Lower leg skin (tissue), 4 donors: ENCODE measurements around the gene STT3A. TPM values are rescaled to one million over a fixed set of nuclear protein-coding genes. Genes with fewer than 3 reads are reported as not detected.
A peak's percentile ranks its signal among the peaks of the same experiment; 100 is the strongest.

ENCODE experiments used
- DNase-seq, 2 donors: peaks; one replicate each; pipeline ENCODE4 v3.0.0-alpha.2; 2019; ENCODE audit warnings: low spot score in 2 of 2
- H3K4me3 ChIP-seq: fragments of 200-600 bp; sonication (generic); 2 replicates; pipeline ENCODE4 v1.5.1; 2017; ENCODE audit warnings: mild to moderate bottlenecking, low read depth; ENCODE audit not compliant: poor library complexity, severe bottlenecking
- CTCF ChIP-seq, 3 donors: fragments of 450-650 bp; IDR thresholded peaks; one replicate each; pipeline ENCODE4 v1.5.1; 2016; ENCODE audit warnings: antibody characterized with exemption in 3 of 3, mild to moderate bottlenecking in 3 of 3, moderate library complexity in 2 of 3
- POLR2A ChIP-seq, 2 donors: fragments of 450-650 bp; IDR thresholded peaks; one replicate each; pipeline ENCODE4 v1.6.1; 2016 to 2017; ENCODE audit warnings: antibody characterized with exemption in 2 of 2, mild to moderate bottlenecking in 1 of 2, moderate library complexity in 1 of 2
- WGBS, 2 donors: methylation state at CpG; one replicate each; pipeline ENCODE4 v1.1.5; 2018; 5-methylcytosine and 5-hydroxymethylcytosine counted together
- intact Hi-C: fragments of 100-400 bp; cut with DNase I; formaldehyde crosslinking; loops from one replicate; pipeline ENCODE4 v1.15.0; 2023; ENCODE audit warnings: low total_unique reads
- total RNA-seq, 4 donors: library from RNA; depleted of rRNA; stranded (reverse); fragments of >200 nt; gene quantifications; one replicate each; pipeline ENCODE4 v1.1.0, GENCODE V29; 2016

Gene STT3A
- 10 to 100 TPM; 42.8 to 56.5 (median 50.4) TPM for total RNA-seq

- DNase-seq, result peak; percentile 99 to 100
- no peak for TF ChIP-seq CTCF (IDR thresholded peaks at IDR 0.05)
- TF ChIP-seq POLR2A (IDR thresholded peaks at IDR 0.05), result peak in 1 of 2 donors; percentile 66
- WGBS, 2 donors, result 0 to 1% methylated on average over 55 of the region's 55 CpGs
- intact Hi-C loops, result no loop called here
- H3K4me3 ChIP-seq, result peak within 1 kb of the TSS; percentile 94
Measured at GRCh38 chr11:125592305-125593113, at the start of gene STT3A. TSS of gene STT3A (plus strand) at chr11:125592852. CDS start at chr11:125595916, 3,064 bp downstream.

- TF ChIP-seq CTCF (IDR thresholded peaks at IDR 0.05), result no peak
- TF ChIP-seq POLR2A (IDR thresholded peaks at IDR 0.05), result no peak
- WGBS, 2 donors, result 91 to 93% methylated on average over 1 of the region's 1 CpG
- no peak overlapping the region for H3K4me3 ChIP-seq
- no peak for DNase-seq
- intact Hi-C loops, result no loop called here
Measured at GRCh38 chr11:125550780-125551179, 41.9 kb upstream of the STT3A start.

GRCh38 chr11:125551835-125552342, 40.8 kb upstream of the STT3A start:
- WGBS, 2 donors, result 23 to 33% methylated on average over 1 of the region's 1 CpG
- TF ChIP-seq POLR2A (IDR thresholded peaks at IDR 0.05) (no peak), CTCF (IDR thresholded peaks at IDR 0.05) (no peak)
- intact Hi-C loops, result no loop called here
- H3K4me3 ChIP-seq, result no peak overlapping the region
- DNase-seq, result no peak

- no peak for DNase-seq
- intact Hi-C loops, result no loop called here
- 93 to 94% methylated on average over 2 of the region's 2 CpGs for WGBS, 2 donors
- no peak for TF ChIP-seq CTCF (IDR thresholded peaks at IDR 0.05)
- TF ChIP-seq POLR2A (IDR thresholded peaks at IDR 0.05), result no peak
- H3K4me3 ChIP-seq, result no peak overlapping the region
Measured at GRCh38 chr11:125552927-125553326, 39.7 kb upstream of the STT3A start.

GRCh38 chr11:125553357-125553756, 39.3 kb upstream of the STT3A start:
- 90 to 100% methylated on average over 1 of the region's 1 CpG for WGBS, 2 donors
- TF ChIP-seq POLR2A (IDR thresholded peaks at IDR 0.05) (no peak), CTCF (IDR thresholded peaks at IDR 0.05) (no peak)
- DNase-seq, result no peak
- intact Hi-C loops, result no loop called here
- H3K4me3 ChIP-seq, result no peak overlapping the region
